ENCODE data around the gene SMC2.

- TF ChIP-seq POLR2A (IDR thresholded peaks at IDR 0.05; ENCODE audit: low read length) (no peak), GATA1 (IDR thresholded peaks at IDR 0.05; ENCODE audit: low read depth, low read length) (no peak)
These were observed 19.2 kb upstream of the SMC2 start for GRCh38 chr9:104074876-104075275.

Measured in erythroblast (primary cell).